GM04503 (cell line): ENCODE measurements around the gene ZC3H14.
"Not testable (repeated sequence)": the region's sequence is repeated elsewhere in the genome, so short reads cannot be mapped to it uniquely, and the experiment has no call there.

Experiments used
- DNase-seq: peaks from one replicate; pipeline ENCODE4 v3.0.0-alpha.2; 2012; ENCODE audit warnings: low read depth

Gene ZC3H14, protein sequence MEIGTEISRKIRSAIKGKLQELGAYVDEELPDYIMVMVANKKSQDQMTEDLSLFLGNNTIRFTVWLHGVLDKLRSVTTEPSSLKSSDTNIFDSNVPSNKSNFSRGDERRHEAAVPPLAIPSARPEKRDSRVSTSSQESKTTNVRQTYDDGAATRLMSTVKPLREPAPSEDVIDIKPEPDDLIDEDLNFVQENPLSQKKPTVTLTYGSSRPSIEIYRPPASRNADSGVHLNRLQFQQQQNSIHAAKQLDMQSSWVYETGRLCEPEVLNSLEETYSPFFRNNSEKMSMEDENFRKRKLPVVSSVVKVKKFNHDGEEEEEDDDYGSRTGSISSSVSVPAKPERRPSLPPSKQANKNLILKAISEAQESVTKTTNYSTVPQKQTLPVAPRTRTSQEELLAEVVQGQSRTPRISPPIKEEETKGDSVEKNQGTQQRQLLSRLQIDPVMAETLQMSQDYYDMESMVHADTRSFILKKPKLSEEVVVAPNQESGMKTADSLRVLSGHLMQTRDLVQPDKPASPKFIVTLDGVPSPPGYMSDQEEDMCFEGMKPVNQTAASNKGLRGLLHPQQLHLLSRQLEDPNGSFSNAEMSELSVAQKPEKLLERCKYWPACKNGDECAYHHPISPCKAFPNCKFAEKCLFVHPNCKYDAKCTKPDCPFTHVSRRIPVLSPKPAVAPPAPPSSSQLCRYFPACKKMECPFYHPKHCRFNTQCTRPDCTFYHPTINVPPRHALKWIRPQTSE

DNA sequence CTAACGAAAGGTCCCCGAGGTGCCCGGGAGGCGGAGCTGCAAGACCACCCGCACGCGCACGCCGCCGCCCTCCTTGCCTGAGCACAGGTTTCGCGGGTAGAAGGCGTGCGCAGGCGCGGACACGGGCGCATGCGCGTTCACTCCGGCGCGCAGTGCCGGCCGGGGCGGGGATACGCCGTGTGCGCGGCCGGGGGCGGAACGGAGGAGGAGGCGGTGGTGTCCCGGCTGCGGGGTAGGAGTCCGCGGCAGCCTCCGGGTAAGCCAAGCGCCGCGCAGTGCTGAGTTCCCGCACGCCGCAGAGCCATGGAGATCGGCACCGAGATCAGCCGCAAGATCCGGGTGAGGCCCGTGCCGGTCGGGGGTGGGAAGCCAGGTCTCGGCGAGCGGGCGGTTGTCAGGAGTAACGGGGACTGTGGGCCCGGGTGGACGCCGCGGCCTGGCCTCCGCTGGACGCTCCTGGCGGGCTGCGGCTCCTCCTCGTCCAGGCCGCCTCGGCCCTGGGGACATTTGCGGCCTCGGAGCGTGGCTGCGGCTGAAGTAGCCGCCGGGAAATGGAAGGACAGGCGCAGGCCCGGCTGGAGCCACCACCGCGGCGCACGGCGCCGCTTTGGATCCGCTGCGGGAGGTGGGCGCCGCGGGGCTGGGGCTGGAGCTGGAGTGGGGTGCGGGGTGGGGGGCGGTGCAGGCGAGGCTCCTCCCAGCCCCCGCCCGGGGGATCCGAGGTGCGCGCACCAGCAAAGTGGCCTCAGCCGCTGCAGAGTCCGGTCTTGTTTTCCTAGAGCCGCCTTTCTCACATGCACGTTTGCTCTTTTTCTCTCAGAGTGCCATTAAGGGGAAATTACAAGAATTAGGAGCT is at the start of gene ZC3H14:
Gene ZC3H14 (plus strand): TSS at position 207 of the 856 bp plus-strand sequence. CDS start 97 bp downstream, at position 304.
- DNase-seq, result peak; percentile 37

DNA sequence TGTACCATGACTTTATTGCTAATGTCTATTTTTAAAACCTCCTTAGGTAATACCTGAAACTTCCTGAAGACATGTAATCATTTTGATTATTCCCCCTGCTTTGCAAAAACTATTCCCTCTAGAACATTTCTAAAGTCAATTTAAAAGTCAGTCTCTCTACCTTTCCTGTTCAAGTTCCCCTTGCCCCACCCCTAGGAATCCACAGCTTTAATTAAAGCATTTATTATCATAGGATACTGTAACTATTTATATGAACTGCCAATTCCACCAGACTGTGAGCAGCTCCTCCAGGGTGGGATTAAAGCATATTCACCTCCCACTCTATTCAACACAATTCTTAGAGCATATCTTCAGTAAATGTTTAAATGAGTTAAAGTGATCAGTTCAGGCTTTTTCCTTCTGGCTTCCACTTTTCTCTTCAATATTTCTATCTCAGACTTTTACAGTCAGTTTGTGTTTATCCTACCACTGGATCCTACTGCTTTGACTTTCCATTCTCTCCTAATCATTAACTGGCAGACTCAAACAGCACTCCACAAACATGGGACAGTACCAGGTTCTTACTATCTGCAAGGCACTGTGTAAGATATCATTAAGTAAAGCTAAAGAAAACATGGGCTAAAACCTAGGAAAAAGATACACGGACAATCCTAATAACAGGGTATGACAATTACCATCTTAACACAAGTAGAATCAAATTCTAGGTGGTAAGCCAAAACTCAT is 47.2 kb upstream of the ZC3H14 start:
- no peak for DNase-seq

DNA sequence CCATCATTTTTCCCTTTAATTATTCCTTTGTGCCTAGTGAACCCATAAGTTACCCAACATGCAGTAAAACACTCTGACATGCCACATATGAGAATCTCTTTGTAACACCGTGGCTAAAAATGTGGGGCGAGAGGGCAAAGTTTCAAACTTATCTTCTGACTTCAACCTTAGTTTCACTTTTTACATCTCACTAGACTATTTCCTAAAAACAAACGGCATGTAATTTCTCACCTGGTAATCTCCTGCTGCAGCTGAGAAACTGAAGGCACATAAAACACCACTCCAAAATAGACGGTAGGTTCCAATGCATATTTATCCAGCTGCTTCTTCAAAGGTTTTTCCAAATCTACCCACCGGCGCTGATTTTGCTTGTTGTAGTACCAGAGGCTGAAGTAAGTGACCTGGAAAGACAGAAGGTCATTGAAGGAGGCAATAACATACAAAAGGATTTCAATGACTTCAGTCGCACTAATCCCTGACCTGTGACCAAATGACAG is 45.9 kb upstream of the ZC3H14 start:
- no peak for DNase-seq

DNA sequence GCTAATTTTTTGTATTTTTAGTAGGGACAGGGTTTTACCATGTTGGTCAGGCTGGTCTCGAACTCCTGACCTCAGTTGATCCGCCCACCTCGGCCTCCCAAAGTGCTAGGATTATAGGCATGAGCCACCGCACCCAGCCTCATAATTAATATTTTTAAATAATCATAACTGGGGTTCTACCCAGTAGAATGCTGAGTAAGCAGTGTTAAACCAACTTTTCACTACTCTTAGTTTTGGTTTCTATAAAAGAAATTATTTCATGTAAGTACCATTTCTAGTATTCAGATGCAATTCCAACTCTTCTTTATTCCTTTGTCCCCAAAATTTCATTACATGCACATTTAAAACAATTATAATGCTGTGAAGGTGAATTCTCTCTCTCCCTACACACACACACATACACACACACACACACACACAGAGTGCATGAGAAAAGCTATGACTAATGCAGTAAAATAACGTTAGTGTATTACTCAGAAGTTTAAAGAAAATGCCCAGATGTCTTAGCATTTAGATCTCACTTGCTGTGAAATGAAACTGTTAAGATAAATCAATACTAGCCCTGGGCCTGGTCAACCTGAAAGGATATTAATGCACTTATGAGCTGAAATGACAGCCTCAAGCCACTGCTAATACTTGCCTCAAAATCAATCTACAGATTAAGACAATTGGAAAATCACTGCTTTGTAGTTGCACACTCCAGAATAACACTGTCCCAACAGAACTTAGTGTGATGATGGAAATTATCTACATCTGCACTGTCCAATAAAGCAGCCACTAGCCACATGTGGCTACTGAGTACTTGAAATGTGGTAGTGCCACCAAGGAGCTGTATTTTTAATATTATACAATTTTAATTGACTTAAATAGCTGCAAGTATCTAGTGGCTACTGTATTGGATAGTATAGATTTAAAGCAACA is 44.0 kb upstream of the ZC3H14 start:
- peak; percentile 40 for DNase-seq

DNA sequence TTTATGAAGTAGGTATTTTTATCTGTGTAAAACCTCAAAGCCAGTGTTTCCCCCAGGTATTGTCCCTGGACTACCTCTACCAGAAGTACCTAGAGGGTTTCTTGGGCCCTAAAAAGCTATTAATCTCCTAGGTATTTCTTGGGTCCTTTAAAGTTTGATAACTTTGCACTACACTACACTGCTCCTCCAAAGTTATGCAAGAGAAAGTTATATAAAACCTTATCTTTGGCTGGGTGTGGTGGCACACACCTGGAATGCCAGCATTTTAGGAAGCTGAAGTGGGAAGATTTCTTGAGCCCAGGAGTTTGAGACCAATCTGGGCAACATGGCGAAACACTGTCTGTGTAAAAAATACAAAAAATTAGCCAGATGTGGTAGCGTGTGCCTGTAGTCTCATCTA is 42.9 kb upstream of the ZC3H14 start:
- DNase-seq, result no peak

DNA sequence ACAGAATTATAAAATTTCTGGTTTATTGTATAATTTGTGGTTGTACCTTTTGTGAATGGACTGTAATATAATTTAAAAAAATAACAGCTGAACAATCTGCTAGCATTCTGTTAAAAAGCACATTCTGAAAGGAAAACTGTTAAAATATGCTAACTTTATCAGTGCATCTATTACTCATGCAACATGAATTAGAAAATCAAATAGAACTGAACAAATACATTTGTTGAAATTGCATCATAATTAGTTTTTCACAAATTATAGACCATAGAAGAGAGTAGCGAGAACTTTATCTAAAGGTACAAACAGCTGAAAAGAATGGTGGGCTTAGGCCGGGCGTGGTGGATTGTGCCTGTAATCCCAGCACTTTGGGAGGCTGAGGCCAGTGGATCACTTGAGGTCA is 41.0 kb upstream of the ZC3H14 start:
- no peak for DNase-seq

DNA sequence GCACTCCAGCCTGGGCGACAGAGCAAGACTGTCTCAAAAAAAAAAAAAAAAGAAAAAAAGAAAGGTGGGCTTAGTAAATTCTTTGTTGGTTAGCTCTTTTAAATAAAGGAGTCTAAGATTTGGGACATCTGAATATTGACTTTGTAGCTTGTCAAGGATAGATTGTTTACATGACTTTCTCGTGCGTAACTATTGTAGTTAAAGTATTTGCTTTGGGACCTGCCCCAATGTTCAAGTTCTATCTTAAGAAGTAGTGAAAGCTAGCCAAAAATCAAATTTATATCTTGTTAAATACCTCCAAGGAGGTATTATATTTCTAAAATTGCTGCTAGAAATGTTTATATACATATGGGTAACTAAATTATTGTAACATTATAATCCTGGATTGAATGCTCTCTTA is 40.4 kb upstream of the ZC3H14 start:
- no peak for DNase-seq

DNA sequence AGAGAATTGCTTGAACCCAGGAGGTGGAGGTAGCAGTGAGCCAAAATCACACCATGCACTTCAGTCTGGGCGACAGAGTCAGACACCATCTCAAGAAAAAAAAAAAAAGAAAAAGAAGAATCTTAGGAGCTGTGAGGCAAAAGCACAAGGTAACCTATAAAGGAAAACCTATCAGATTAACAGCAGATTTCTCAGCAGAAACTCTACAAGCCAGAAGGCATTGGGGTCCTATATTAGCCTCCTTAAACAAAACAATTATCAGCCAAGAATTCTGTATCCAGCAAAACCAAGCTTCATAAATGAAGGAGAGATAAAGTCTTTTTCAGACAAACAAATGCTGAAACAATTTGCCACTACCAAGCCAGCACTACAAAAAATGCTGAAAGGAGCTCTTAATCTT is 32.9 kb upstream of the ZC3H14 start:
- DNase-seq, result not testable (repeated sequence)

DNA sequence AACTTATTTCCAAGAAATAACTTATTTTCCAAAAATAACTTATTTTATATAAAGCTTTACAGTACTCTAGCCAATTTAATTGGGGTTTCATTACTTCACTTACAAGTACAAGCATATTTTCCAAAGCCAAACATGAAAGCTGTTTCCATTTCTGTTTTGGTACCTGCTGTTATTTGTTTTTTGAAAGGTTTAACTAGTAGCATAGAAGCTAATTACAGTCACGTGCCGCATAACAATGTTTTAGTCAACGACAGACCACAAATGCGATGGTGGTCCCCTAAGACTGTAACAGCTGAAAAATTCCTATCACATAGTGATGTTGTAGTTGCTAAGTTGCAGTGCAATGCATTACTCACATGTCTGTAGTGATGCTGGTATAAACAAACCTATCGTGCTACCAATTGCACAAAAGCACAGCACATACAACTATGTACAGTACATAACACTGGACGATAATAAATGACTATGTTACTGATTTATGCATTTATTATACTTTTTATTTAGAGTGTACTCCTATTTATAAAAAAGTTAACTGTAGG is 29.7 kb upstream of the ZC3H14 start:
- no peak for DNase-seq

DNA sequence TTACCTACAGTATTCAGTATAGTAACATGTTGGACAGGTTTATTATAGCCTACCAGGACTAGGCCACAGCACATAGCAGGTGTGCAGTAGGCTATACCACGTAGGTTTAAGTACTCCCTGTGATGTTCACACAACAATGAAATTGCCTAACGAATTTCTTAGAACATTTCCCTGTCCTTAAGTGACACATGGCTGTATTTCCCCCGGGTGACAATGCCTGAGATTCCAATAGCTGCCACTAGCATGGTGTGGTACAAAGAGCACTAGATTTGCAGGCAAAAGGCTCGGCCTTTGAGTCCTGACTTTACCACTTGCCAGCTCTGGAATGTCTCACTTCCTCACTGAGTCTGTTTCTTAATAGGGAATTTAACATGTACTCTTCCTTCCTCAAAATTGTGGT is 27.7 kb upstream of the ZC3H14 start:
- DNase-seq, result no peak

DNA sequence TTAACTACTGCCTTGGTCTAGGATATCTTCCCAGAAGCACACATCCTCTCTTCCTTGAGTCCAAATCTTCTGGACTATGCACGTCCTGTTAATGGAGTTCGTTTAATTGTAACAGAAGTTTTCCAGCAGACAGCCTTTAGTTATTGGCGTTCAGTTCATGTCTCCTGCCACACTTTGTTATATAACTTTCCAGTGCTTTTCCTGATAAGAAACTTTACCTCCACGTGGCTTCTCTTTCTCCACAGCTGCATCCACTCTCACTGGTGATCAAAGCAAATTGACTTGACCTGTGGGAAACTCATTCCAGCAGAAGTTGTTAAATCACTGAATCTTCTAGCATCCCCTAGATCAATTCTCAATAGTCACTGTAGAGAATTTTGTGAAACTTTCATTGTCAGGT is 27.0 kb upstream of the ZC3H14 start:
- DNase-seq, result no peak

DNA sequence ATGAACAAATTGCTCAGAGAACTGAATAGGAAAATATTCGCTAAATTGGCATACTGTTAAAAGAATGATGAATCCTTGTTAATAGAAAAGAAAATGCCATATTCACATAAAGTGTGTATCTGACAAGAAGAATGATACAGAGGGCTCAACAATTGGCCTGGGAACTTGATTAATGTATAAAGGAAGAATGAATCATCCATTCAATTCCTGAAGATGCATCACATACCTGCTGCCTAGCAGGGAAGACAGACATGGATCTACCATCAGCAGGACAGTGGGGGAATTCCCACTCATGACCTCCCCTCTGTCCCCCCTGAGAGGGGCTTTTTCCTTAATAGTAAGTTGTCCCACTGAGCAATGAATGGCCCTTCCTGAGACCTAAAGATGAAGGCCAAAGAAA is 21.5 kb upstream of the ZC3H14 start:
- no peak for DNase-seq

DNA sequence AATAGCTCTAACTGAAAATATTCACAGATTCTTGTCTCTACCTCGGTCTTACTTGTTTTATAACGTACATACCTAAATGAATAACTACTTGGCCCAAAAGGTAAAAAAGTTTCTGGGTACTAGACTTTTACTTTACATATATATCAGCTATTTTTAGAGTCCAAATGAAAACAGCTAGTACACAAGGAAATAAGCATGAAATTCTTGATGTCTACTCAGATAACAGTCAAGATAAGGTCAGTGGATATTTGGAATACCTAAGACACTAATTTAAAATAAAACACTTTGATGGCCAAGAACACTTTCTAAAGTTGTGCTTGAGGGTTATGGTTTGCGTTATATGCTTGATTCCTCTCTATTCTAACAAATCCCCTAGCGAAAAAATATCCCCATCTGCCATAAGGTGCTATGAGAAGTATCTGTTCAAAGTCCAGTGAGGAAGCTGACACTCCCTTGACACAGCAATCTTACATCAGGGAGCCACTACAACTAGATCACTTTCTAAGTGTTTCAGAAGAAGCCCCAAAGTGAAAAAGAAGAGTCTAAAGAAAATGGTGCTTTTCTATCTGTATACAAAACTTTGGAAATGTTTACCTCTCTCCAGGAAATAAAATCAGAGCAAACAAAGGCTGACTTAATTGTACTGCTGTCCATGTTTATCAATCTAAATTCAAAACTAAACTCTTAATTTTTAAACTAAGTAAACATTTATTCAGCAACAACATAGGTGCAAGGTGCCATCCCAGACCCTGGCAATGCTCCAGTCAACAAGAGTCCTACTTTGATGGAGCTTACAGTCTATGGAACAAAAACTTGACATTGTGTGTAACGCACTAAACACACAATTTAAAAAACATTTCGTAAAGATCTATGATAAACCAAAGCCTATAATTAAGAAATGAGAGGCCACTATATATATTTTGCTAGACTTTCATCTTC is 19.7 kb upstream of the ZC3H14 start:
- DNase-seq, result no peak

DNA sequence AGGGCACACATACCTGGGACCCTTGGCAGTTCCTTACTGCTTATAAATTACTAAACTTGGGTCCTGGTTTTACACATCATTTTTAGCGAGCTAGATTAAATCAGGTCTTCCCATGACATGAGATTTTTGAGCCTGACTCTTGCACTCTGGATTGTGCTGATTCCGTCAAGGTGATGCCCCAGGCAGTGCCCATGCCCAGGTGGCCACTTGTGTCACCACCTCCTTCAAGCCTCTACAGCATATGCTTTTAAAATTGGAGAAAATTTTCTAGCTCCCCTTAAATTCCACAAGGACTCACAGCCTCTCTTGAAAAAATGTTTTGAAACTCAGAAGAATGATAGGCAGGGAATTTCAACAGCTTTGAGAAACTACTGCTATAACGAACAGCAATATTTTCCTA is 17.6 kb upstream of the ZC3H14 start:
- DNase-seq, result no peak

DNA sequence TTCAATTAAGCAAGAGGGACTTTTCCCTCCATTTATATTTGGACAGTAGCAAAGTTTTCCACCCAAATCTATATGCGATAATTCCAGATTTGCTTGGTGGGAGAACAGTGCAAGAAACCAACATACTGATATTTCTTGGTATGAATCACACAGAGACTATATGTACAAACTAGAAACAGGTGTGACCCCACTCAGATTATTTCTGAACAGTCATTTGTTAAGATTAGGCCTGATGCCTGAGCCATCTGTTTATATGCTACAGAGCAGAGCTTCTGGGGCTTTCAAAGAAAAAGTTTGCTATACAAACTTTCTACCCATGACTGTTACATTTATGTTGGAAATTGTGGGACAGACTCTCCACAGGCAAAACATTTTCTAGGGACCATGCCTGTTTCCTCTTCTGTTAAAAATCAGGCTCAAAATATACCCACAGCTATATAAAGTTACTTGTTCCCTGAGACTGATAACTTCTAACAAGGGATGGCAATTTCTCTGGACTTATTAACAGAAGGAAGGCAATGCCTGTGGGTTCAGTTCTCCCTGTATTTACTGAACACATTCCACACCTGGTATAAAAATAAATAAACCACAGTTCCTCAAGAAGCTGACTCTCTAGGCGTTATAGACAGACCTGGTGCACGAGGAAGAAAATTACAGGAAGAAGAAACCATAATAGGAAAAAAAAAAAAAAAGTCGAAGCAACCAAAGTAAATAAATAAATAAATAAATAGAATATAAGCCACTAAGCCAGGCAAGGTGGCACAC is 16.0 kb upstream of the ZC3H14 start:
- DNase-seq, result no peak

DNA sequence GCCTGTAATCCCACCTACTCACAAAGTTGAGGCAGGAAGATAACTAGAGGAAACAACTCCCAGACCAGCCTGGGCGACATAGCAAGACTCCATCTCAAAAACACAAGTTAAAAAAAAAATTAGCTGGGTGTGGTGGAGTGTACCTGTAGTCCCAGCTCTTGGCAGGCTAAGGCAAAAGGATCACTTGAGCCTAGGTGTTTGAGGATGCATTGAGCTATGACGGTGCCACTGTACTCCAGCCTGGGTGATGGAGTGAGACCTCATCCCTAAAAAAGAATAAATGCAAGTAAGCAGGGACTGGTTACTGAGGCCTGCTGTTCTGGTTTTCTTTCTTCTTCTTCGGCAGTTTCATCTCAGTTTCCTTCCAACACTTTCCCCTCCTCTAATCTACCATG is 15.5 kb upstream of the ZC3H14 start:
- no peak for DNase-seq

DNA sequence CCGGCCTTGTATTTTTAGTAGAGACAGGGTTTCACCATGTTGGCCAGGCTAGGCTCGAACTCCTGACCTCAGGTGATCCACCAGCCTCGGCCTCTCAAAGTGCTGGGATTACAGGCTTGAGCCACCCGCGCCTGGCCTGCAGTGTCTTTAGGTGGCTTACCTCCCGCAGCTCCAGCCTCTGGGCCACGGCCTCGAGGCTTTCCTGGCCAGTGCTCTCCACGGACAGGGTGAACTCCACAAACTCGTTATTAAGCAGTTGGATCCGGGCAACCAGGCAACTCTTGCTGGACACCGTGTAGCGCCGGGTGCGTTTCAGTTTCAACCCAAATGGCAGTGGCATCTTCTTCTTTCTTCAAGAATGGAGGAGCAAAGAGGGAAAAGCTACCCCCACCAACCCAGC is 12.8 kb upstream of the ZC3H14 start:
- no peak for DNase-seq

DNA sequence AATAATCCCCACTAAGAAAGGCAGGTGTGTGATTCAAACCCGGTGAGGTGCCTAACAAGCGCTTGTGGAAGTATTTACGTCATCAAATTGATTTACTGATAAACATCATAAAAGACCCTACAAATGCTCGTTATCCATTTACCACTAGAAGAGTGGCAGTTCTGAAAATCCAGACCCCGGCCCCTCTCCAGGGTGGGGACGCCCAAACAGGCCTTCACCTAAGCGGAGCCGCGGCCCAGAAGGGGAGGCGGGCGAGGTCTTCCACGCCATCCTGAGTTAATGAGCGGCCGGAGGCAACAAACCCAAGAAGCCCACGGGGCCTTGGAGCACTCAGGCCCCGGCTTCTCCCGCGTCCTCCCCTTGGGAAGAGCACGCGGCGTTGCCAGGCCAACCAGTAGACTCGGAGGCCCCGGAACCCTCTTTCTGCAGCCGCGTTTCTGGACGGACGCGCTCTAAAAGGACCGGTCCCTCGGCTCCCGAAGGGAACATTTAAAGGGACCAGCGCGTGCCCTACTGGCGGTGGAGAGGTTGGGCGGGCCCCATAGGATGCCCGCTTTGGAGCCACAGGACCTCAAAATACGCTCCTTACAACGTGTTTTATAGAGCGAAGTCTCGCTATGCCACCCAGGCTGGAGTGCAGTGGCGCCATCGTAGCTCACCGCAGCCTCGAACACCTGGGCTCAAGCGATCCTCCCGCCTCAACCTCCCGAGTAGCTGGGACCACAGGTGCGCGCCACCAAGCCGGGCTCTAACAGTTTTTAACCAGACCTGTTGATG is 11.6 kb upstream of the ZC3H14 start:
- peak; percentile 38 for DNase-seq
